Umbilical cord (tissue), 2 donors: ENCODE data around the gene GNB1L. TPM values are rescaled to one million over a fixed set of nuclear protein-coding genes. Genes with fewer than 3 reads are reported as not detected.

Experiments
- DNase-seq: peaks from one replicate; pipeline ENCODE4 v3.0.0-alpha.2; 2015; ENCODE audit warnings: low spot score
- total RNA-seq: library from RNA; depleted of rRNA; stranded (reverse); fragments of >200 nt; gene quantifications from one replicate; pipeline ENCODE4 v1.2.3, GENCODE V29; 2014; ENCODE audit warnings: low replicate concordance; ENCODE audit not compliant: insufficient read depth

The GNB1L gene
- total RNA-seq, 1 donor from 2014 or later, result 19.7 TPM

DNA sequence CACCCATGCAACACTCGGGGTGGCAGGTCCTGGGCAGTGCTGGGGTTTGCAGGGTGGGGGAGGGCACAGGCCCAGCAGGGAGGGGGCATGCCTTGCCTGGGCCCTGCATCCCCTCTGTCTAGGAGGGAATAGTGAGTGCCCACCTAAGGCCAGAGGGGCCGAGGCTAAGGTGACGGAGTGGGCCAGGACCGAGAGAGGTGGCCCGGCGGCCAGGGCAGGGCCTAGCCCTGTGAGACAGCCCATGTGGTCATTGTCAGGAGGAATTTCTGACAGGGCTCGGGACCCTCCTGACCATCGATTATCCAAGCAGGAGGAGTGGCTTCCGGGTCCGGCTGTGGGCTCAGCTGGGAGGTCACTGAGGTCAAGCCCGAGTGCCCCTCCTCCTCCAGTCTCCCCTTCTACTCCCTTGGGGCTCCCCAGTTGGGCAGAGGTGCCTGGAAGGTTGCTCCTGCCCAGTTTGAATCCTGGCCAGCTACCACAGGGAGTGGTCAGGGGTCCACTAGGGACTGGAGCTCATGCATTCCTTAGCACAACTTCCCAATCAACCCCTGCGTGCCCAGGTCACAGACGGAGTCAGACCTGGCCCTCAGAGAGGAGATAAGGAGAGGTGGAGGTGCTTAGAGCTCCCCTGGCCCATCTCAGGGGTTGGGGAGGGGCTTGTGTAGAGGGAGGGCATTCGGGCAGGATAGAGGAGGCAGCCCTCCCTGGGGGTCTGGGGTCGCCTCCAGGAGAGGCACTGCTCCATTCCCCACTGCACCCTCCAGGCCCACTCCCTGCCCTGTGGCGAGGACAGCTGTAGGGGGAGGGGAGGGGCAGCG, 116.6 kb downstream of the GNB1L start:
- DNase-seq, result no peak

DNA sequence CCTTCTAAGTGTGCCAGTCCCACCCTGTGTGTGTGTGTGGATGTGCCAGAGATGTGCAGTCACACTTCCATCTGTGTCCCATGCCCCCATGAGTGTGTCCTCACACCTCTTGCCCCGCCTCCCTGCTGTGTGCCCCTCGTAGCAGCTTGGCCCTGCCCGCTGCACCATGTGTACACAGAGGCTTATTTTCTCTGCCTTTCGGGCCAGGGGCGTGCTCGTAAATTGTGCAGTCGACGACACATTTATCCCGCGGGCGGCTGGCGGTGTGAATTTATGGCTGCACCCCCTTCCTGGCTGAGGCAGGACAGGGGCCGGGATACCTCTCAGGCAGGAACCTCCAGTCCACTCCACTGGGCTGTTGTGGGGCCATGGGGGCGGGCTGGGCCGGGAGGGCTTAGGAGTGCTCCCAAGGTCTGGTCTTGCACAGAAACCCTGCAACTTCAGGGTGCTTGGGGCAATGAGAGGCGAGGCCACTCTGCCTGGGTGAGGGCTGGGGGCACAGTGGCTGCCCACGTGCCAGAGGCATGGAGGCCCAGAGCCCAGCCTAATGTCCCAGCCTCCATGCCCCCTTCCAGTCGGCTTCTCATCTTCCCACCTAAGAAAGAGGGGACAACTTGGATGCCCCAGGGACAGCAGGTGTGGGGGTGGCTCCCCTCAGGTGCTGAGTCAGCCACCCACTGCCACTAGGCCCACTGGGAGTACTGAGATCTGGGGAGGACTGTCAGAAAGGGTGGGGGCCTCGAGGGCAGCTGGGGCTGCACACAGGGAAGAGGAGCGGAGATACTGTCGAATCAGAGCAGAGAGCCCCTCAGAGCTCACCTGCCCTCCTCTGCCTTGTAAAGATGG, 118.8 kb downstream of the GNB1L start:
- DNase-seq, result no peak

DNA sequence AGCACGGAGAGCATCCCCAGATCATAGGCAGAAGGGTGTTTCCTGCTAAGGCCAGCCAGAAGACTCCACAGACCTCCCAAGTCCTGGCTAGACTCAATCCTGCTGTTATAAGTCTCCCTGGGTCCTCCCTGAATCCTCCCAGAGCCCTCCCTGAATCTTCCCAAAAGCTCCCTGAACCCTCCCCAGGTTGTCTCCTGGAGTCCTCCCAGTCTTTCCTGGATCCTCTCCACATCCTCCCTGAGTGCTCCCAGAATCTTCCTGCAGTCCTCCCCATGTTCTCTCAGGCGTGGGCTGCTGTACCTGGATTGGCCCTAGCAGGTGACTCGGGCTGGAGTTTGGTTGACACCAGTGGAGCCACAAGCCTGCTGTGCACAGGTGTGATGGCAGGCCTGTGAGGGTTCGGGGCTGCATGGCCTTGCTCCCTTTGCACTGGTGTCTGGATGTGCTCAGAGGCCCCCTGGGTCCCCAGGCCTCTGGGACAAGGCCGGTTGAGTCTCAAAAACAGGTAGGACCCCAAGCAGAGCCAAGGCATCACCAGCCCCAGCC, 119.8 kb downstream of the GNB1L start:
- DNase-seq, result no peak

GRCh38 chr22:19734163-19734562, 120.5 kb downstream of the GNB1L start:
- no peak for DNase-seq

DNA sequence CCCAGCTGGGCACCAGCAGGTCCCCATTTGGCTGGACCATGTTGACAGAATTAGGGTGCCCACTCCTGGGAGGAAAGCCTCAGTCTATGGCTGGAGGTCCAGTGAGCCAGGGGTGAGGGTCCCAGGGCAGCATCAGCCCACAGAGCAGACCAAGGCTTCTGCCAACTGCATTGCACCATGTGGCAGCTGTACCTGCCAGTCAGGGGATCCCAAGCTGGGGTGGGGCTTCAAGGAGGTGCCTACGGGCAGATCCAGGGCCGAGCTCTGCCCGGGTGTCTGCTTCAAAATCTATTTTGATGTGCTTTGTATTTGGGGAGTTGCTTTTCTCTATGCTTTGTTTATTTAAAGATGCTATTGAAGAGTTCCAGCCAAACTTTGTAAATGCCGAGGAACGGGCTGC, 120.9 kb downstream of the GNB1L start:
- no peak for DNase-seq

Other genes with a start within 250 kb of the GNB1L start
- 47.7 TPM for gene SEPTIN5, start 140.4 kb downstream of the GNB1L start, total RNA-seq
- 3.4 TPM for gene GP1BB, start 131.3 kb downstream of the GNB1L start, total RNA-seq
- gene TBX1, start 94.1 kb downstream of the GNB1L start, total RNA-seq, result not detected
- 13.5 TPM for gene RTL10, start within 50 bp of the GNB1L start, total RNA-seq
- 140 TPM for gene COMT, start 86.9 kb upstream of the GNB1L start, total RNA-seq
- 32.0 TPM for gene TXNRD2, start 86.9 kb upstream of the GNB1L start, total RNA-seq
- gene ARVCF, start 161.9 kb upstream of the GNB1L start, total RNA-seq, result 35.4 TPM
- gene TANGO2, start 166.2 kb upstream of the GNB1L start, total RNA-seq, result 20.5 TPM
- gene DGCR8, start 225.4 kb upstream of the GNB1L start, total RNA-seq, result 16.4 TPM